NT2/D1 (cell line): ENCODE data around the gene M1AP.

ENCODE experiments used
- DNase-seq: peaks from one replicate; pipeline ENCODE4 v3.0.0-alpha.2; 2011; ENCODE audit warnings: low read depth, low spot score
- H3K27me3 ChIP-seq: 2 replicates; pipeline ENCODE4 v1.6.0; 2011; ENCODE audit warnings: mild to moderate bottlenecking; ENCODE audit not compliant: insufficient read length, insufficient read depth
- H3K36me3 ChIP-seq: 2 replicates; pipeline ENCODE4 v1.6.1; 2011; ENCODE audit warnings: mild to moderate bottlenecking, low read length, mixed read lengths; ENCODE audit not compliant: insufficient read depth, insufficient read length
- H3K4me1 ChIP-seq: 2 replicates; pipeline ENCODE4 v1.5.1; 2011; ENCODE audit not compliant: insufficient read depth, insufficient read length
- H3K4me3 ChIP-seq: 2 replicates; pipeline ENCODE4 v1.5.1; 2011; ENCODE audit warnings: low read depth; ENCODE audit not compliant: insufficient read length
- H3K9ac ChIP-seq: 2 replicates; pipeline ENCODE4 v1.6.0; 2011; ENCODE audit warnings: low read depth; ENCODE audit not compliant: insufficient read length
- H3K9me3 ChIP-seq: 2 replicates; pipeline ENCODE4 v1.5.1; 2011; ENCODE audit warnings: mild to moderate bottlenecking, low read length; ENCODE audit not compliant: insufficient read depth
- SUZ12 ChIP-seq: IDR thresholded peaks from 2 replicates; pipeline ENCODE4 v1.6.1; 2011; ENCODE audit not compliant: insufficient read length, insufficient read depth; ENCODE audit errors: extremely low read depth
- YY1 ChIP-seq: IDR thresholded peaks from 2 replicates; pipeline ENCODE4 v1.6.1; 2011; ENCODE audit not compliant: insufficient read length, insufficient read depth
- ZNF274 ChIP-seq: IDR thresholded peaks from 2 replicates; pipeline ENCODE4 v1.6.1; 2011; ENCODE audit warnings: mild to moderate bottlenecking, low read depth, low read length

Gene M1AP

GRCh38 chr2:74548900-74549826, 99.0 kb downstream of the M1AP start:
- H3K9ac ChIP-seq = peak overlapping the region; percentile 83
- peaks cover 4% of the 10 kb centered on the region for H3K4me1 ChIP-seq
- H3K9me3 ChIP-seq = no peaks in the 10 kb centered on the region
- peaks cover 3% of the 10 kb centered on the region for H3K36me3 ChIP-seq
- H3K27me3 ChIP-seq = peaks cover 48% of the 10 kb centered on the region
- no peak for DNase-seq
- TF ChIP-seq SUZ12 (no peak), ZNF274 (no peak), YY1 (no peak)
- peak overlapping the region; percentile 64 for H3K4me3 ChIP-seq

GRCh38 chr2:74548285-74548899, 99.7 kb downstream of the M1AP start:
- Histone ChIP-seq H3K27me3 (peaks cover 48% of the 10 kb centered on the region), H3K4me1 (peaks cover 4% of the 10 kb centered on the region), H3K4me3 (peak overlapping the region; percentile 64), H3K9me3 (no peaks in the 10 kb centered on the region), H3K9ac (peak overlapping the region; percentile 83), H3K36me3 (peaks cover 3% of the 10 kb centered on the region)
- DNase-seq = no peak
- TF ChIP-seq YY1 = no peak
- no peak for TF ChIP-seq ZNF274
- TF ChIP-seq SUZ12 = no peak

DNA sequence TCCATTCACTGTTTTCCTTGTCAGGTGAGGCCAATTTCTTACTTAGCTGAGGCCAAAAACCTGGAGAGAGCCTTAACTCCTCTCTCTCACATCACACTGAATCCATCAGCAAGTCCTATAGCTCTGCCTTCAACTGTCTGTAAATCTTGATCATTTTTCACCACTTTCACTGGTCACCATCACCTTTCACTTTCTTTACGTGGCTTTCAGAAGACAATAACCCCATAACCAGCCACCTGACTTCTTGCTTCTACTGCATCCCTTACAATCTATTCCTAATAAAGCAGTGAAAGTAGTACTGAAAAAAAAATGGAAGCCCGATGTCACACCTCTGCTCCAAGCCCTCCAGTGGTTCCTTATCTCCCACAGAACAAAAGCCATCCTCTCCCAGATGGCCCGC, 102.1 kb downstream of the M1AP start:
- Histone ChIP-seq H3K9ac (no peak overlapping the region), H3K4me3 (no peak overlapping the region), H3K27me3 (peaks cover 37% of the 10 kb centered on the region), H3K9me3 (no peaks in the 10 kb centered on the region), H3K4me1 (no peaks in the 10 kb centered on the region), H3K36me3 (peaks cover 3% of the 10 kb centered on the region)
- DNase-seq = no peak
- TF ChIP-seq ZNF274 (no peak), YY1 (no peak), SUZ12 (no peak)

DNA sequence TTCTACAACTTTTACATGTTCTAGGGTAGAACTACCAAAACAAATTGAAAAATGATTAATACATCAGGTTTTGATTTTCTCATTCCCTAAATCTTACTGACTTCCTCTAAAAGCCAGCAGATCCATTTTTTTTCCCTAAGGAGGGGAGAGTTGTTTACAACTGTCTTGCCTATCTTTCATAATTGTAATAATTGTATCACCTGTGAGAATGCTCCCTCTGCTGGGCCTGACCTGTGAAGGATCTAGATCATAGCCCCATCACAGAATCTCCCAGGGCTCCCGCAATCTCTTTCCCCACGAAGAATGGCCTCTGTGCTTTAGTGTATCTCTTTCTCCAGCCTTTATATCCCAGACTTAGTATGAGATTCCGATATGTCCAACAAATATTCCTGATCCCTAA, 103.5 kb downstream of the M1AP start:
- DNase-seq = no peak
- Histone ChIP-seq H3K27me3 (peaks cover 25% of the 10 kb centered on the region), H3K36me3 (no peaks in the 10 kb centered on the region), H3K4me3 (no peak overlapping the region), H3K9ac (no peak overlapping the region), H3K9me3 (no peaks in the 10 kb centered on the region), H3K4me1 (no peaks in the 10 kb centered on the region)
- TF ChIP-seq YY1 (no peak), SUZ12 (no peak), ZNF274 (no peak)

- no peak overlapping the region for H3K4me3 ChIP-seq
- TF ChIP-seq YY1 (no peak), SUZ12 (no peak), ZNF274 (no peak)
- no peak overlapping the region for H3K9ac ChIP-seq
- no peaks in the 10 kb centered on the region for H3K9me3 ChIP-seq
- no peak for DNase-seq
- no peaks in the 10 kb centered on the region for H3K4me1 ChIP-seq
- H3K27me3 ChIP-seq = peaks cover 10% of the 10 kb centered on the region
- H3K36me3 ChIP-seq = no peaks in the 10 kb centered on the region
Measured at GRCh38 chr2:74542978-74543377, 105.2 kb downstream of the M1AP start.

GRCh38 chr2:74540291-74540690, 107.8 kb downstream of the M1AP start:
- Histone ChIP-seq H3K4me1 (no peaks in the 10 kb centered on the region), H3K9ac (no peak overlapping the region), H3K4me3 (no peak overlapping the region), H3K36me3 (no peaks in the 10 kb centered on the region), H3K9me3 (no peaks in the 10 kb centered on the region), H3K27me3 (no peaks in the 10 kb centered on the region)
- no peak for DNase-seq
- TF ChIP-seq SUZ12 (no peak), YY1 (no peak), ZNF274 (no peak)

GRCh38 chr2:74538881-74539339, 109.2 kb downstream of the M1AP start:
- no peaks in the 10 kb centered on the region for H3K9me3 ChIP-seq
- DNase-seq = no peak
- peaks cover 7% of the 10 kb centered on the region for H3K36me3 ChIP-seq
- H3K27me3 ChIP-seq = no peaks in the 10 kb centered on the region
- TF ChIP-seq SUZ12 (no peak), YY1 (no peak), ZNF274 (no peak)
- no peak overlapping the region for H3K9ac ChIP-seq
- no peaks in the 10 kb centered on the region for H3K4me1 ChIP-seq
- H3K4me3 ChIP-seq = no peak overlapping the region
